ENCODE results near the gene CECR2.
A peak's percentile ranks its signal among the peaks of the same experiment; 100 is the strongest.

The CECR2 gene

DNA sequence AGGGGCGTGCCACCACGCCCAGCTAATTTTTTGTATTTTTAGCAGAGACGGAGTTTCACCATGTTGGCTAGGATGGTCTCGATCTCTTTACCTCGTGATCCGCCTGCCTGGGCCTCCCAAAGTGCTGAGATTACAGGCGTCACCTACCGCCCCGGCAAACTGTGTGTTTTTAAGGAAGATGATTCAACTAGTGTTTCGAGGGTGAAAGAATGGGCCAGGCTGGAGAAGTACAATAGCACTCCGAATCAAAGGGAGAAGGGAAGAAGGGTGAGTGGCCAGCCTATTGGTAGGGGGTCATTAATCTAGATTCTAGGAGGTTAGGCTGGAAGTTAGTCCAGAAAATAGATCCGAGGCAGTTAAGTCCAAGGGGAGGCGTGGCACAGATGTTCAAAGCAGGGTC, 2.9 kb upstream of the CECR2 start:
- H3K9ac ChIP-seq (ENCODE audit: low read depth, low read length) = no peak overlapping the region
- peaks cover 24% of the 10 kb centered on the region for H3K27me3 ChIP-seq (ENCODE audit: insufficient read depth, low read length, poor library complexity)
- no peak overlapping the region for H3K4me3 ChIP-seq (ENCODE audit: low read depth in 1 of 2, low read length in 2 of 2)
- H3K4me1 ChIP-seq (ENCODE audit: insufficient read depth, low read length) = peaks cover 19% of the 10 kb centered on the region
- H2AFZ ChIP-seq (ENCODE audit: low read depth, low read length) = no peak overlapping the region
- no peaks in the 10 kb centered on the region for H3K36me3 ChIP-seq (ENCODE audit: insufficient read depth, low read length)
- no peak overlapping the region for H3K4me2 ChIP-seq (ENCODE audit: insufficient read depth, low read length)
- H3K27ac ChIP-seq (ENCODE audit: low read length) = no peak overlapping the region
- TF ChIP-seq EZH2 (IDR thresholded peaks at IDR 0.05; ENCODE audit: borderline replicate concordance, low read depth, low read length, severe bottlenecking) (no peak), CTCF (IDR thresholded peaks at IDR 0.05; ENCODE audit: borderline replicate concordance, extremely low read depth, low read length, poor library complexity, severe bottlenecking) (no peak)
- no peaks in the 10 kb centered on the region for H3K9me3 ChIP-seq (ENCODE audit: insufficient read depth, low read length, severe bottlenecking)
- DNase-seq = no peak
- no peak for ATAC-seq (ENCODE audit: insufficient read depth, low read depth)
- no peaks in the 10 kb centered on the region for H3K79me2 ChIP-seq (ENCODE audit: insufficient read depth, low read length)
- no peaks in the 10 kb centered on the region for H4K20me1 ChIP-seq (ENCODE audit: insufficient read depth, low read length)

DNA sequence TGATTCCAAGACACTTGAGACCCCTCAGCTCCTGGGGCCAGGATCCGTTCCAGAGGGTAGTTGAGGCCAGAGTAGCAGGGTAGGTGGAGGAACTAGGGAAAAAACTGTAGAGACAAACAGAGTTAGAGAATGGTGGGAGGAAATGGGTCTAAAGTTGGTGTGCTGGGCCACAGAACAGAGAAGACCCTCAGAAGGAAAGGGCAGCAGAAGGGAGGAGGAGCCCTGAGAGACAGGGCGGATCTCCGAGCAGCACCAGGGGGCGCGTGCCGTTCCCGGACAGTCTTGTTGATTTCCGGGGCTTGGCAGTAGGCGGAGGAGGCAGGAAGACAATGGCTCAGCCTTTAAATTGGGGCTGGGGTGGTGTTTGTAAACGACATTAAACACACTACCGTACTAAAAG, 2.4 kb upstream of the CECR2 start:
- H3K27me3 ChIP-seq (ENCODE audit: insufficient read depth, low read length, poor library complexity) = peaks cover 29% of the 10 kb centered on the region
- H3K36me3 ChIP-seq (ENCODE audit: insufficient read depth, low read length) = no peaks in the 10 kb centered on the region
- H2AFZ ChIP-seq (ENCODE audit: low read depth, low read length) = peak overlapping the region; percentile 68
- peak; percentile 50 for DNase-seq
- no peaks in the 10 kb centered on the region for H4K20me1 ChIP-seq (ENCODE audit: insufficient read depth, low read length)
- no peak overlapping the region for H3K27ac ChIP-seq (ENCODE audit: low read length)
- ATAC-seq (ENCODE audit: insufficient read depth, low read depth) = peak; percentile 60
- no peaks in the 10 kb centered on the region for H3K9me3 ChIP-seq (ENCODE audit: insufficient read depth, low read length, severe bottlenecking)
- H3K4me2 ChIP-seq (ENCODE audit: insufficient read depth, low read length) = peak overlapping the region; percentile 39; the same call in 1 of the 2 replicates
- TF ChIP-seq CTCF (IDR thresholded peaks at IDR 0.05; ENCODE audit: borderline replicate concordance, extremely low read depth, low read length, poor library complexity, severe bottlenecking) = peak; percentile 55
- no peak for TF ChIP-seq EZH2 (IDR thresholded peaks at IDR 0.05; ENCODE audit: borderline replicate concordance, low read depth, low read length, severe bottlenecking)
- no peak overlapping the region for H3K4me3 ChIP-seq (ENCODE audit: low read depth in 1 of 2, low read length in 2 of 2)
- no peak overlapping the region for H3K9ac ChIP-seq (ENCODE audit: low read depth, low read length)
- no peaks in the 10 kb centered on the region for H3K79me2 ChIP-seq (ENCODE audit: insufficient read depth, low read length)
- H3K4me1 ChIP-seq (ENCODE audit: insufficient read depth, low read length) = peaks cover 19% of the 10 kb centered on the region

DNA sequence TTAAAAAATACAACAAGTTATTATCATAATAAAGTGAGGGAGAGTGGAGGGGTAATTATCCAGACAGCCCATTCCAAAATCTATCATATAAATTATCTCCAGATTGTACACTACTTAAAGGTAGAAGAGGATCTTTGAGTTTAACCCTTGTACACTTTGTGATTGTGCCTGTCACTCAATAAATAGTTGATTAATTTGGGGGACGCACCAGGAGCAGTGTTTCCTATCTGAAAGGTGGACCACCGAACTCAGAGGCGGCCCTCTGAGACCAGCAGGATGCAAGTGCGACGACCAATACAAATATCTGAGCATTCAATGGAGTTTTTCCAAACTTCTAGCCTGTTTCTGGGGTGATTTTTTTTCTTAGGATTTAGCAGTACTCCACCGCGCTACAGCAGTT, 1.1 kb upstream of the CECR2 start:
- H2AFZ ChIP-seq (ENCODE audit: low read depth, low read length) = no peak overlapping the region
- TF ChIP-seq CTCF (IDR thresholded peaks at IDR 0.05; ENCODE audit: borderline replicate concordance, extremely low read depth, low read length, poor library complexity, severe bottlenecking) (no peak), EZH2 (IDR thresholded peaks at IDR 0.05; ENCODE audit: borderline replicate concordance, low read depth, low read length, severe bottlenecking) (no peak)
- no peaks in the 10 kb centered on the region for H3K36me3 ChIP-seq (ENCODE audit: insufficient read depth, low read length)
- H3K4me1 ChIP-seq (ENCODE audit: insufficient read depth, low read length) = peaks cover 19% of the 10 kb centered on the region
- H3K27me3 ChIP-seq (ENCODE audit: insufficient read depth, low read length, poor library complexity) = peaks cover 31% of the 10 kb centered on the region
- H3K4me2 ChIP-seq (ENCODE audit: insufficient read depth, low read length) = peak overlapping the region; percentile 78; the same call in 1 of the 2 replicates
- no peaks in the 10 kb centered on the region for H3K79me2 ChIP-seq (ENCODE audit: insufficient read depth, low read length)
- no peak overlapping the region for H3K27ac ChIP-seq (ENCODE audit: low read length)
- no peak for DNase-seq
- no peak overlapping the region for H3K4me3 ChIP-seq (ENCODE audit: low read depth in 1 of 2, low read length in 2 of 2)
- H4K20me1 ChIP-seq (ENCODE audit: insufficient read depth, low read length) = no peaks in the 10 kb centered on the region
- ATAC-seq (ENCODE audit: insufficient read depth, low read depth) = no peak
- no peak overlapping the region for H3K9ac ChIP-seq (ENCODE audit: low read depth, low read length)
- H3K9me3 ChIP-seq (ENCODE audit: insufficient read depth, low read length, severe bottlenecking) = no peaks in the 10 kb centered on the region
